T-helper 2 cell treated with Interferon-gamma antibody and Interleukin-4, amounts not matched to agents 100 ng/mL and 5 ng/mL, for 36 hours (primary cell): Measurements from ENCODE around the gene NME4. TPM values are rescaled to one million over a fixed set of nuclear protein-coding genes. Genes with fewer than 3 reads are reported as not detected.
"Not testable (repeated sequence)": the region's sequence is repeated elsewhere in the genome, so short reads cannot be mapped to it uniquely, and the experiment has no call there.

Source experiments
- intact Hi-C: fragments of 100-400 bp; cut with micrococcal nuclease; formaldehyde crosslinking; loops from one replicate; pipeline ENCODE4 v1.15.1; 2023
- total RNA-seq: library from RNA; stranded (reverse); gene quantifications from 2 replicates; pipeline ENCODE4 v1.2.3, GENCODE V29; 2022

NME4 gene
- 59.4 and 60.9 TPM in 2 replicates for total RNA-seq

DNA sequence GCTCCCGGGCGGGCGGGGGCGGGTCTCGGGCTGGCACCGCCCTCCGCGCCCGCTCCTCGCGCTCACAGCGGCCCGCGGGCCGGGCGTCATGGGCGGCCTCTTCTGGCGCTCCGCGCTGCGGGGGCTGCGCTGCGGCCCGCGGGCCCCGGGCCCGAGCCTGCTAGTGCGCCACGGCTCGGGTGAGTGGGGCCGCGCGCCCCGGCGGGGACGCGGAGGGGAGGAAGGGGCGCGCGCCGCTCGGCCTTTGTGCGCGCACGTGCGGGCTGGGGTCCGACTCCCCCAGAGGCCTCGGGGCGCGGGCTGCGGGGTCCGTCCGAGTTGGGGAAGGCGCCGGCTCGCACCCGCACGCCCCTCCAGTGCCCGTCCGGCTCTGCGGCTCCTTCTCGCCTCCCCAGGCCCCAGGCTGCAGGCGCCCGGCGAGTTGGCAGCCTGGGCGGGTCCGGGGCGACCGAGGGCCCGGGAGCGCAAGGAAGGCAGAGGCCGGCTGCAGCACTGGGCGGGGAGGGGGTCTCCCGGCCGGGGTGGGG, at the start of gene NME4:
NME4 (plus strand) TSS at position 65 of the 527 bp plus-strand sequence; CDS start at position 89, 24 bp downstream.
- intact Hi-C loops = no loop called here

DNA sequence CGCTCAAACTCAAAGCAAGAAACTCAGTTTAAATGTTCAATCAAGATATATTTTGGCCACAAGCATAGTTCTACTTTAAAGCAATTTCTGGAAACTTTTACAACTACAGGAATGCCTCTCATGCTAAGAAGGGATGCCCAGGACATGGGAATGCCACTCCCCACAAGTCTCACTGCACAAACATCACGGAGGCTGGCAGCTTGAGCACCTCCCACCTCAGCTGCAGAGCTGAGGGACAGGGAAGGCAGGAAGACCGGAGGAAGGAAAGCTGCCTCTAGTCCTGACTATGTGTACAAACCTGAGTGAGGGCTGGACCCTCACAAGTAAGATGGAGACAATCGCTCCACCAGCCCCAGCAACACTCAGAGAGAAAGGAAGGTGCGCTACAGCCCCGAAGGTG, 49.8 kb upstream of the NME4 start:
- intact Hi-C loops = no loop called here

DNA sequence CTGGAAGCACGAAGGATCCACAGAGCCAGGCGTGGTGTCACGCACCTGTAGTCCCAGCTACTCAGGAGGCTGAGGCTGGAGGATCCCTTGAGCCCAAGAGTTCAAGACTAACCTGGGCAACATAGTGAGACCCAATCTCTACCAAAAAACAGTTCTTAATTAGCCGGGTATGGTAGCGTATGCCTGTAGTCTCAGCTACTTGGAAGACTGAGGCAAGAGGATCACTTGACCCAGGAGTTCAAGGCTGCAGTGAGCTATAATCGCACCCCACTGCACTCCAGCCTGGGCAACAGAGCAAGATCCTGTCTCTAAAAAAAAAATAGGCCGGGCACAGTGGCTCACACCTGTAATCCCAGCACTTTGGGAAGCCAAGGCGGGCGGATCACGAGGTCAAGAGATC, 48.5 kb upstream of the NME4 start:
- intact Hi-C loops = not testable (repeated sequence)

DNA sequence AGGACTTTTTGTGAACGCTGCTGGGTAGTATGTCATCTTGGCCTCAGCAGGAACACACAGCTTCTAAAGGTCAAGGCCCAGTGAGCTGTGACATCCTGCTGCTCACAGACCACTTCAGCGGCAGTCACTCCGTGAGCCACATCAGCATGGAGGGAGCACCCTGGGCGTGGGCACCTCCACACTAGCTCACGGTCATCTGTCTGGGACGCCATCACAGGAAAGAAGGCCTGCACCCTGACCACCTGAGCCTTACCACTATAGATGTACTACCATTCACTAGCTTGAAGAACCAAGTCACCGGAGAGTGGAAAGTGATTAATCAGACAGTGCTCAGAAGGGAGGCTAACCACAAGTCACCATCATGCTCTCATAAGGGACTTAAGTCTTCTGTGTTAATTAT, 47.8 kb upstream of the NME4 start:
- intact Hi-C loops = no loop called here

DNA sequence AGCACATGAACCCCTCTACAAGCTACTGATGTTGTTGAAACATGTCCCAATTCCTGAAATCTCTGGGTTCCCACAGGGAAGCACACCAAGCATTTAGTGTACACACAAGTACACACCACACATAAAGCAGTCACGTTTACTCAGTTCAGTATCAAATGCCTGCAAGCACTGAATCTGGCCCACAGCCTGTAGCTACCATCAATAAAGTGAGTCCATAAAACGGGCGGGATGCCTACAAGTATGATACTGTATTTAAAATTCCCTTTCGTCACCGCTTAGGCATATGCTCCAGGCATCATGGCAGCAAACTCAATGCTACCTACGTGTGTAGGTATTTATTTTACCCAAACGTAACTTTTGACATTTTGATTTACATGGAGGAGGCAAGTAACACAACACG, 46.8 kb upstream of the NME4 start:
- intact Hi-C loops = no loop called here

DNA sequence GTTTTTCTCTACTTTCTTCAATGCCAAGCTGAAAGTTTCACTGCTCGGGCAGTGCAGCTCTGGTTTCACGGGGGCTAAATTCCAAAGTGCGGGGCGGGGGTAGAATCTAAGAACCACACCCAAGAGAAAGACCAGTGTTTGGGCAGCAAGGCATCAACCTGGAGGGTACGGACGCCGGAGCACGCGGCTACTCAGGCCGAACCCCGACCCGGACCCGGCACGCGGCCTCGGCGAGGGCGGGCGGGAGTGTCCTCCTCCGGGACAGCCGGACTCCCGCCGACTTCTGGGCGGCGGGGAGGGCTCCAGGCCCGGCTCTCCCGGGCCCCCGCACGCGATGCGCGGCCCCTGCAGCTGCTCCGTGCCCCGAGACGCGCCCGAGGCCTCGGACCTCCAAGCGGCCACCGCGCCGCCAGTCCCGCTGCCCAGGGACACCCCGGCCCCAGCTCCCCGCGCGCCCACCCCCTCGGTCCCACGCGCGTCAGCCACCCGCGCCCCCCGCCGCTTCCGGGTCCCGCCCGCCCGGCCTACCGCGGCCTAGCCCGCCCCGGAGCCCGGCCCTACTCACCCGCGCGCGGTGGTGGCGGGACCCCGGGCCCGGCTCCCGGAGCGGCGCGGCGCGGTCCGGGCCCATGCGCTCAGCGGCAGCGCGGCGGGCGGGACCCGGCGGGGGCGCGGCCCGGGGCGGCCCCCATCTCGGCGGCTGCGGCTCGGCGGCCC, 45.0 kb upstream of the NME4 start:
- intact Hi-C loops = loop anchor here (1.0 to 2.0 kb wide), 3 partner anchors 18 to 117 kb away; partner anchors contain the start of gene MRPL28

DNA sequence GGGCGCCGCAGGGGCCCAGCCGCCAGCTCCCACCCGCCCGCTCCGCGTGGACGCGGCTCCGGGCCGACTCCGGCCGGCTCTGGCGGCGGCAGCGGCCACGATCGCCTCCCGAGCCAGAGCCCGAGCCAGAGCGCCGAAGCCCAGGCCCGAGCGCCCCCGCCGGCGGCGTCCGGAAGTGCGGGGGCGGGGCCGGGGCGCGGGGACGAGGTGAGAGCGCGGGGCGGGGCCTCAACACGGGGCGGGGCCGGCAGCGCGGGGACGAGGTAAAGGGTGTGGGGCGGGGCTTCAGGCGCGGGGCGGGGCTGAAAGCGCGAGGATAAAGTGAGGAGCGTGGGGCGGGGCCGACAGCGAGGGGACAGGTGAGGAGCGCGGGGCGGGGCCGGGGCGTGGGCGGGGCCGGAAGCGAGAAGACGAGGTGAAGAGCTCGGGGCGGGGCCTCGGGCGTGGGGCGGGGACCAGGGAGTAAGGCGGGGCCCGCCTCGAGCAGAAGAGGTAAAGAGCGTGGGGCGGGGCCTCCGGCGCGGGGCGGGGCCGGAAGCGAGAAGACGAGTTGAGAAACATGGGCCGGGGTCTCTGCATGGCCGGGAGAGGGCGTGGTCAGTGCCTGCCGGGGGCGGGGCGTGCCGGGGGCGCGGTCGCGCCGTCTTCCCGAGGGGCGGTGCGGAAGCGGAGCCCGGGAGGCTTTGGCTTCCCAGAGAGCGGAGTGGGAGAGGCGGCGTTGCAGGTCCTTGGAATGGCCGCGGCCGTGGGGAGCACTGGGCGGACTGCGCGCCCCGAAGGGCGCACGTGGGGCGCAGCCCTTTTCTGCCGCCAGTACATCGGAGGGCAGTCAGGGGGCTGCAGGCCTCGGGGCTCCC, 44.2 kb upstream of the NME4 start, which contains the start of gene AXIN1:
AXIN1 (minus strand) TSS at position 177 of the 857 bp plus-strand sequence. CDS start 5,698 bp downstream, outside the sequence.
- intact Hi-C loops = loop anchor here (1.0 to 2.0 kb wide), 4 partner anchors 18 to 117 kb away; partner anchors contain the start of genes DECR2 and MRPL28

DNA sequence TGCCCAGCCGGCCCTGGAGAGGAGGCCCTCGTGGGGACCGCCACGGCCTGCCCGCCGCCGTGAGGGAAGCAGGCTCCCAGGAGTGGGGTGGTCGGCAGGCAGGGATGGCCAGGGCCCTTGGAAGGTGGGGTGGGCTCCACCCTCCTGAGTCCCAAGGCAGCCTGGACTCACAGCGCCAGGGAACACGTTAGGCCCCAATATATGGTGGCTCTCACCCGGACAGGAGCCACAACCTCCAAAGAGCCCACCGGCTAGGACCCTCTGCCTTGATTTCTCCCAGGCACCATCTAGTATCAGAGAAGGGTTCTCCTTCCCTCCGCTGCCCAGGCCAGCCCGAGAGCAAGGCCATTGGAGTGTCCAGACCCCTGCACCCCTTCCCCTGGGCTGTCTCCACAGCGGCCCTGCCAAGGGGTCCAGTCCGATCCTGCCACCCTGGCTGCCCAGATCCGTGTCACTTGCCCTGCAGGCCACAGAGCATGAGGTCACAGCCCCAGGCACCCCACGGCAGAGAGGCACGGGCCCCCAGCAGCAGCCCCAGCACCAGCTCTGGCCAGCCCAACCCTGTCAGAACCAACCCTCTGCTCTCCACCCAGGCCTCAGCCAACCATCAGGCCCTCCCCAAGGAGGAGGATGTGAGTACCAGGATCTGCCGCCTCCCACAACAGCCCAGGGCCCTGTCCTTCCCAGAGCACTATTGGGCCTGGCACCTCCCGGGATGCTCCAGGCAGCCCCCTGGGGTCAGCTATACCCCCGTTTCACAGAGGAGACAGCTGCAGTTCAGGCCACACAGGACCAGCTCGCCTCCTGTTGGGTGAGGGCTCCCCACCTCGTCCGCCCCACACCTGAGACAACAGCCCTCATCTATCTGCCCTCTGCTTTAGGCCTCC, 43.4 kb upstream of the NME4 start:
- intact Hi-C loops = loop anchor here (1.0 to 2.0 kb wide), 2 partner anchors 29 to 48 kb away; partner anchors contain the start of gene DECR2

DNA sequence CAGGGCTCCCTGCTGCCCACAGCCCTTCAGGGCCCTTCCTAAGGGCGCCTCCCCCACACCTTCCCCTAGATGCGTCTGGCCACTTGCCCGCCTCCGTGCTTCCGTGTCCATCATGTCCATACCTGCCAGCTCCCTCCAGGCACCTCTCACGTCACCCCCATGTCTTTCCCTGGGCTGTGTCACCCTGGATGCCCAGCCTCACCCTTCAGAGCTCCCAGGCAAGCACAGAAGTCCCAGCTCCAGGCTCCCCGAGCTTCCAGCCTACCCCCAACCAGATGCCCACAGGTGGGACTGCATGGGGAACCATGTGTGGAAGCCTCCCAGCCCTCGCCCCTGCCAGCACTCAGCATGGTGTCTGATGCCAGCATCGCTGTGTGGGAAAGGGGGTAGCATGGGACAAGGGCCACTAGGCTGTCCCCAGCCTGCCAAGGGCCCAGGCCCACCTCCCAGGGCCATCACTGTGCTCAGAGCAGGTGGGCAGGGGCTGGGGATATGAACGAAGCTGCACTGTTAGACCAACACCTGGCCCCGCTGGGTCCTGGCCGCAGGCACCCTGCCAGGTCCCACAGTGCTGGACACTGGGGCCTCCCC, 42.6 kb upstream of the NME4 start:
- intact Hi-C loops = no loop called here

DNA sequence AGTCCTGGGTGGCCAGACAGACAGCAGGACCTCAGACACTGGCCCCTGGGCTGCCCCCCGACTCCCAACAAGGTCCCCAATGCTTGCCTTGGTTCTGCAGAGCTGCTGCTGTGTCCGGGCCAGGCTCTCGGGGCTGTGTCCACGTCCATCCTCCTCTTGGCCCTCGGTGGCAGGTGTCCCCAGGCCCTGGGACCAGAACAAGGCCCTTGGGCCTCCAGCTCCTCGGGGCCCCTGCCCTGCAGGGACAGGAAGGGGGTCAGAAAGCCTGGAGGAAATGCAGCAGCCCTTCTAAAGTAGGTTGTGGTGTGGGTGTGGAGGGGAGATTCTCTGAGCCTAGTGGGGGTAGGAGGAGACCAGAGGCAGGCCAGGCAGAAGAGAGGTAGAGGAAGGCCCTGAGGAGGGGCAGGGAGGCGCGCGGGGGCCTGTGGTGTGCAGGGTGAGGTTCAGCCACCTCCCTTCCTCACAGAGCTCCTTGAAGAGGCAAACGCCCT, 42.0 kb upstream of the NME4 start:
- intact Hi-C loops = no loop called here

DNA sequence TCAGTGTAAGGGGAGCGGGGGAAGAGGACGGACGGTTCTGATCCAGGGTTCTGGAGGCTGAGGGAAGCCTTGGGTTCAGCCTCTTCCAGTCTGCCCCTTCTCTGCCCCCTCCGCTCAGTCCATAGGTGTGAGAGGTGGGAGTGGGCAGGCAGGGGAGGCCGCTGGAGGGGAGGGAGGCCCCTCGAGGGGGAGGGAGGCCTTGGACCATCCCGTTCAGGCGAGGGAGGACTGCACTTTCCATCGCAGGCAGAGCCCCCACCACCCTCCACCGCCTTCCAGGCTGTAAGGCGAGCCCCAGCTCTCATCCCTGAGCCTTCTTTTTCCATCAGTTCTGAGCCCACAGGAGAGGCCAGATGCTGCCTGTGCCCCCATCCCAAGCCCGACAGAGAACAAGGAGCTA, 40.3 kb upstream of the NME4 start:
- intact Hi-C loops = no loop called here

DNA sequence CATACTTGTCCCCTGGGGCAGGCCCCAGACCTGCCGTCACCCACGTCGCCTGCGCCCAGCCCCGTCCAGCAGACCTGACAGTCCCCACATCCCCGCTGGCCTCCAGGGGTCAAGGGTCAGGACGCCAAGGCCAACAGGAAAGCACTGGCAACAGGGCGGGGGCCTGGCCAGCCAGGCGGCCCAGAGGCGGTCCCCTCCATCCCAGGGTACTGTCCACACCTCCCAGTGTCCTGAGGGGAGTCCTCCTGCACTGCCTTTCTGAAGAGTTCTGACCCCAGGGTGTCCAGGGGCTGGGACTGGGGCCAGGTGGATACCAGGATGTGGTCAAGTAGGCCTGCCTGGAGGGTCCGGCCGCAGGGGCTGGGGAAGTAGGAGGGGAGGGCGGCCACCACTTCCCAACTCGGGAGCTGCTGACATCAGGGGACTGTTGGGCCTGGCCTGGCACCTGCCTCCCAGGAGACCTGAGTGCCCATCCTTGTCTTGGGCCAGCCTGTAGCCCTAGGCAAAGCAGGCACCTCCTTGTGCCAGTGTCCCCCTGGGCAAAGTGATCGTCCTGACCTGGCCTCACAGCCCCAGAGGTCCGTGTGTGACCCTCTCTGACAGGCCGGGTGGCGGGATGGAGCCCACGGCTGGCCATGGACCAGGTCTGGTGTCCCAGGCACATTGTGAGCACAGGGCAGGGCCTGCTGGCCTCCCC, 37.8 kb upstream of the NME4 start:
- intact Hi-C loops = no loop called here

DNA sequence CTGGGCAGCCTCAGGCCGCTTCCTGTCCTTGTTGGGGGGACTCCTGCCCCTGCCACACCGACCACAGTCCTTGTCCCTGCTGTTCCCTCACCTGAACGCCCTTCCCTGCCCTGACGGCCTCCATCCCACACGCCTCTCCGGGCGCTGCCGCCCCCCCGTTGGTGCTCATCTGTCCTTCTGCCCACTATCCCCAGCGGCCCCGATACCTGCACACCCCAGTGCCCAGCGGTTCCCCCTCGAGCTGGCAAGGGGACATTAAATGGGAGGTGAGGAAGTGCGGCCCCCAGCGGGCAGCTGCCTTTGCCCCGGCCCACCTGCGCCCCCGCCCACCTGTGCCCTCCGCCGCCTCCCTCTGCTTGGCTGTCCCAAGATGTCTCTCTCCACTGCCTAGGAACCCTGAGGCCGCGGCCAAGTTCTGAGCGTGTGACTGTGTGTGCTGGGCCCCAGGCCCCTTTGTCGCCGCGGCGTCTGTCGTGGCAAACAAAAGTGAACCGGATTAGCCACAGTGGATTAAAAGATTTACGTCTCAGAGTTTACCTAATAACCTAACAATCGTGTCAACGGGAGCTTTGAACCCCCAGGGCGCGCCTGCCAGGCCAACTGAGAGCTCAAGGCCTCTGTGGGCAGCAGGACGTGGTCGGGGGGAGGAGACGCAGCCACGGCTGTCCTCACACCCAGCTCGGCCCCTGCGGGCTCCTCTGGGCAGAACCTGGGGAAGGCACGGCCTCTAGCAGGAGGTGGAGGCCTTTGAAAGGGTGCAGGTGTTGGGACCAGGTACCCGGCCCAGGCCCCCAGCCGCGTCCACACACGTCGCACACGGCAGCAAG, 36.9 kb upstream of the NME4 start:
- intact Hi-C loops = no loop called here

DNA sequence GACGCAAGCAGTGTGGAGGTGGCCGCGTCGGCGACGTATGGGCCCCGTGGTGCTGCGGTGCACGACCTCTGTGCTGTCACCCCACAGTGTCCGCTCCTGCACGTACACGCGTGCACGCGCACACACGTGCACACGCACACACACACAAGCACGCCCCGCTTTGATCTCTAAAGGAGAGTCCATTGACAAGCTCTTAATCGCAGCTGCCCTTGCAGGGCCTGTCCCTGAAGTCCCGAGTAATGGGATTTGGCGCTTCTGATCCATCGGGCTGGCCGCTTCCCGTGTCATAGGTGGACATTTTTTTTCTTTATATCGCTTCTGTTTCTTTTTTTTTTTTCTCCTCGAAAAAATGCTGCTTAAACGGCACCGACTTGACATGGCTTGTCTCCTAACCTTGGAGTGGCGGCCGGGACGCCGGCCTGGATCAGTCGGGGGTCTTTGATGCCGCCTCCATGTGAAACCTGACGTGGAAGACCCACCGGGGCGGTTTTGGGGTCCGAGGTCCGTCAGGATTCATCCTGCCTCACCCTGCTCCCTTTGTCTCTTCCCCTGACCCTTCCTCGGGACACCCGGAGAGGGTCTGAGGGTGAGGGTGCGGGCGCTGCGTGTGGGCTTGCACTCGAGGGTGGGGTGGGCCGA, 36.2 kb upstream of the NME4 start:
- intact Hi-C loops = no loop called here

DNA sequence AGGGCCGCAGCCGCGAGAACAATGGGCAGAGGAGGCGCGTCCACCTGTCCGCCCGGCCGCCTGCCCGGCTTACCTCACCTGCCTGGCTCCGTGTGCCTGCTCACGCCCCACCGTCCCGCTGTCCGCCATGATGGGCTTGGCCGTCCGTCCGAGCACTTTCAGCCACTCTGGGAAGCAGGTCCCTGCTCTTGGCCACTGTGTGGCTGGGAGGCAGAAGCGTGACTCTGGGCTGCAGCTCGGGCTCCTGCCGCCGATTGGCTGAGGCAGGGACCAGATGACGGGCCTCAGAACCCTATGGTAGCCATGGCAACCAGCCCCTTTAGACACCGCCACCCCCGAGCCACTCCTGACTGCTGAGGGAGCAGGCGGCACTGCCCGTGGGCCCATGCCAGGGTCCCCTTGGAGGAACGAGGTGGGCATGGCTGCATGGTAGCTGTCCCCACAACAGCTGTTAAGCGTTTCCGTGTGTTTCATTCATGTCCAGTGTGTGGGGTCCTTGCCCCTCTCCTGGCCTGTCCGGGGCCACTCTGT, 35.6 kb upstream of the NME4 start:
- intact Hi-C loops = no loop called here

DNA sequence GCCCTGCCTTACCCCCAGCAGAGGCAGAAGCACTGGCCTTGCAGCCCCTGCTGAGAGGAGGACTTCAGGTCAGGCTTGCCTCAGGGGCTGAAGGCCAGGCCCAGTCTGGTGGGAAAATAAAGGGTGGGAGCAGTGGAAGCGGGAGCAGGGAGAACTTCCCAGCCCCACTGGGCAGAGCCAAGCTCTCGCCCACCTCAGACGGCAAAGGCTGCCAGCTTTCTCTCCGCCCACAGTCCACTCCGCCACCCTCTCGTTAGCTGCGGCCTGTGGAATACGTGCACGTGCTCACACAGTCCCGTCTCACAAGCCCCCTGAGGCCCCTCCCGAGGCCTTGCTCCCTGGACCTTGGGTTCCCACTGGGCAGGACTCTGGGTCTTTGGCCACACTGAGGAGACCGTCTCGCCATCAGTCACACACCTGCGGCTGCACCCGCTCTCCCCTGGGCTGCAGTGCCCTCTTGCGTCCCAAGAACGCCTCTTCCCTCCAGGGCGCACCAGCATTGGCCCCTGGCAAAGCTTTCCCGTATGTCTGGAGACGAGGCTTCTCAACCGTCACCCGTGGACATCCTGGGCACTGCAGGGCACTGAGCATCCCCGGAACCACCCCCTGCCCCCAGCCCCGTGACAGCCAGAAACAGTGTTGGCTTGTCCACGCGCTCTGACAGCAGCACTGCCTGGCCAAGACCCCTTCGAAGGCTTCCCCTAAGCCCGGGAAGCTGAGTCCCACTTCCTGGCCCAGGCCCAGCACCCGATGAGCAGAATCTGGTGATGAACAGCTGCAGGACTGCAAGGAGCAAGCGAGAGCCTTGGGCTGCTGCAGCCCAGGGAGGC, 34.9 kb upstream of the NME4 start:
- intact Hi-C loops = loop anchor here (1.0 kb wide), 3 partner anchors 245 to 297 kb away; no protein-coding TSS in a partner anchor

DNA sequence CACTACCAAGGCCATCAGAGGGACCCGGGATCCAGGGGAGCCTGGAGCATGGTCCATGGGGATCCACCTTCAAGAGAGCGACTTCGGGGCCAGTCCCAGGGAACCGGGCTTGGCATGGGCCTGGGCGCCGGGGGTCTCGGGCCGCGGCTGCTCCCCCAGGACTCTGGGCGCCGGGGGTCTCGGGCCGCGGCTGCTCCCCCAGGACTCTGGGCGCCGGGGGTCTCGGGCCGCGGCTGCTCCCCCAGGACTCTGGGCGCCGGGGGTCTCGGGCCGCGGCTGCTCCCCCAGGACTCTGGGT, 34.3 kb upstream of the NME4 start:
- intact Hi-C loops = loop anchor here (1.0 kb wide), 3 partner anchors 245 to 297 kb away; no protein-coding TSS in a partner anchor
